Measurements from ENCODE around the gene ATP5F1B.

Gene ATP5F1B

GRCh38 chr12:56645717-56646446 lies at the start of gene ATP5F1B:
Gene ATP5F1B, minus strand, starts transcription at chr12:56645984. Its CDS starts 21 bp downstream, at chr12:56645963.
- Histone ChIP-seq H3K4me2 (ENCODE audit: low read length) (peak within 1 kb of the TSS; percentile 89), H3K4me3 (ENCODE audit: low read depth, low read length) (peak within 1 kb of the TSS; percentile 100), H3K4me1 (peaks cover 17% of the 10 kb centered on the region), H3K36me3 (ENCODE audit: control insufficient read depth, insufficient read depth, low read length) (peaks cover 4% of the 10 kb centered on the region), H3K9me3 (ENCODE audit: control insufficient read depth, low read length) (no peaks in the 10 kb centered on the region), H2AFZ (peak within 1 kb of the TSS; percentile 85), H3K9ac (peak within 1 kb of the TSS; percentile 95), H3K27ac (peak within 1 kb of the TSS; percentile 98), H3K79me2 (peaks cover 34% of the 10 kb centered on the region), H3K27me3 (ENCODE audit: control insufficient read depth, insufficient read depth, low read length) (no peaks in the 10 kb centered on the region)
- TF ChIP-seq CTCF (IDR thresholded peaks at IDR 0.05) = no peak

- no peaks in the 10 kb centered on the region for H3K27me3 ChIP-seq (ENCODE audit: control insufficient read depth, insufficient read depth, low read length)
- no peaks in the 10 kb centered on the region for H3K79me2 ChIP-seq
- H3K27ac ChIP-seq = no peak overlapping the region
- no peak overlapping the region for H3K9ac ChIP-seq
- no peak overlapping the region for H3K4me3 ChIP-seq (ENCODE audit: low read depth, low read length)
- no peak overlapping the region for H2AFZ ChIP-seq
- no peak overlapping the region for H3K4me2 ChIP-seq (ENCODE audit: low read length)
- H3K4me1 ChIP-seq = peaks cover 4% of the 10 kb centered on the region
- no peaks in the 10 kb centered on the region for H3K9me3 ChIP-seq (ENCODE audit: control insufficient read depth, low read length)
- TF ChIP-seq CTCF (IDR thresholded peaks at IDR 0.05) = no peak
- H3K36me3 ChIP-seq (ENCODE audit: control insufficient read depth, insufficient read depth, low read length) = no peaks in the 10 kb centered on the region
Observed at GRCh38 chr12:56694161-56694560, 48.4 kb upstream of the ATP5F1B start.

- Histone ChIP-seq H3K4me3 (ENCODE audit: low read depth, low read length) (peak overlapping the region; percentile 87), H3K4me1 (no peaks in the 10 kb centered on the region), H2AFZ (peak overlapping the region; percentile 88), H3K27me3 (ENCODE audit: control insufficient read depth, insufficient read depth, low read length) (no peaks in the 10 kb centered on the region), H3K4me2 (ENCODE audit: low read length) (peak overlapping the region; percentile 75), H3K79me2 (peaks cover 19% of the 10 kb centered on the region), H3K36me3 (ENCODE audit: control insufficient read depth, insufficient read depth, low read length) (no peaks in the 10 kb centered on the region), H3K9me3 (ENCODE audit: control insufficient read depth, low read length) (no peaks in the 10 kb centered on the region), H3K9ac (peak overlapping the region; percentile 58), H3K27ac (peak overlapping the region; percentile 97)
- no peak for TF ChIP-seq CTCF (IDR thresholded peaks at IDR 0.05)
Observed at GRCh38 chr12:56688846-56689109, 43.0 kb upstream of the ATP5F1B start.

GRCh38 chr12:56688129-56688845 lies 42.5 kb upstream of the ATP5F1B start, which contains the start of gene PTGES3:
Gene PTGES3, minus strand, starts transcription at chr12:56688284. Its CDS starts 285 bp downstream, at chr12:56687999.
- peak within 1 kb of the TSS; percentile 97 for H3K27ac ChIP-seq
- H3K4me1 ChIP-seq = no peaks in the 10 kb centered on the region
- H3K27me3 ChIP-seq (ENCODE audit: control insufficient read depth, insufficient read depth, low read length) = no peaks in the 10 kb centered on the region
- H3K36me3 ChIP-seq (ENCODE audit: control insufficient read depth, insufficient read depth, low read length) = no peaks in the 10 kb centered on the region
- H3K4me2 ChIP-seq (ENCODE audit: low read length) = peak within 1 kb of the TSS; percentile 86
- no peak for TF ChIP-seq CTCF (IDR thresholded peaks at IDR 0.05)
- peak within 1 kb of the TSS; percentile 85 for H3K9ac ChIP-seq
- H2AFZ ChIP-seq = peak within 1 kb of the TSS; percentile 88
- no peaks in the 10 kb centered on the region for H3K9me3 ChIP-seq (ENCODE audit: control insufficient read depth, low read length)
- peaks cover 19% of the 10 kb centered on the region for H3K79me2 ChIP-seq
- peak within 1 kb of the TSS; percentile 87 for H3K4me3 ChIP-seq (ENCODE audit: low read depth, low read length)

Measured in parathyroid adenoma (tissue), 2 donors.